Measurements from ENCODE around the gene BOC.

BOC gene

GRCh38 chr3:113268942-113269341 lies 57.6 kb downstream of the BOC start:
- H3K4me3 ChIP-seq (ENCODE audit: low read depth, low read length): no peak overlapping the region

GRCh38 chr3:113269661-113270060 lies 58.3 kb downstream of the BOC start:
- H3K4me3 ChIP-seq (ENCODE audit: low read depth, low read length): no peak overlapping the region

GRCh38 chr3:113270068-113270467 lies 58.7 kb downstream of the BOC start:
- H3K4me3 ChIP-seq (ENCODE audit: low read depth, low read length): no peak overlapping the region

GRCh38 chr3:113270786-113271185 lies 59.4 kb downstream of the BOC start:
- no peak overlapping the region for H3K4me3 ChIP-seq (ENCODE audit: low read depth, low read length)

DNA sequence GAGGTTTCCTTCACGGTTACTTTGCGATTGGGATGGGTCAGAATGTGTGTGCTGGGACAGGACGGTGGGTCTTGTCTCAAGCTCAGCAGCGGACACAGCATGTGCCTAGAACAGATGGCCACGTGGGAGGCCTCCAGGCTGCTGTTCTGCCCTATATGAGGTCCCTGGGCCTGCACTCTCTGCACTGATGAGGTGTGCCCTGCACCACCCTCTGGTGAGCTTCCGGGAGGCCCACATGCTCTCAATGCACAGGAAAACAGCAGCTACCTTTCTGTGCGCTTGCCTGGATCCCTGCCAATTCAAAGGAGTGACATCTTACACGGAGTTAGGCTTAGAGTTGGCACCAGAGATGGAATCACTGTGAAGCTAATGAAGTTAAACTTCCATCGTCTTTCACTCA lies 59.8 kb downstream of the BOC start:
- no peak overlapping the region for H3K4me3 ChIP-seq (ENCODE audit: low read depth, low read length)

GRCh38 chr3:113271594-113272384 lies 60.4 kb downstream of the BOC start:
- H3K4me3 ChIP-seq (ENCODE audit: low read depth, low read length): no peak overlapping the region

GRCh38 chr3:113272385-113272779 lies 61.0 kb downstream of the BOC start:
- H3K4me3 ChIP-seq (ENCODE audit: low read depth, low read length): no peak overlapping the region

- H3K4me3 ChIP-seq (ENCODE audit: low read depth, low read length): no peak overlapping the region
Measured at GRCh38 chr3:113273011-113273410, 61.7 kb downstream of the BOC start.

GRCh38 chr3:113273604-113274378 lies 62.4 kb downstream of the BOC start:
- no peak overlapping the region for H3K4me3 ChIP-seq (ENCODE audit: low read depth, low read length)

- H3K4me3 ChIP-seq (ENCODE audit: low read depth, low read length): no peak overlapping the region
Measured at GRCh38 chr3:113274425-113275257, 63.3 kb downstream of the BOC start.

GRCh38 chr3:113275258-113275556 lies 63.9 kb downstream of the BOC start:
- H3K4me3 ChIP-seq (ENCODE audit: low read depth, low read length): no peak overlapping the region

GRCh38 chr3:113275583-113275928 lies 64.2 kb downstream of the BOC start:
- no peak overlapping the region for H3K4me3 ChIP-seq (ENCODE audit: low read depth, low read length)

- H3K4me3 ChIP-seq (ENCODE audit: low read depth, low read length): no peak overlapping the region
Measured at GRCh38 chr3:113275929-113276750, 64.8 kb downstream of the BOC start.

GRCh38 chr3:113276751-113277080 lies 65.4 kb downstream of the BOC start:
- no peak overlapping the region for H3K4me3 ChIP-seq (ENCODE audit: low read depth, low read length)

GRCh38 chr3:113277414-113277813 lies 66.1 kb downstream of the BOC start:
- H3K4me3 ChIP-seq (ENCODE audit: low read depth, low read length): no peak overlapping the region

- no peak overlapping the region for H3K4me3 ChIP-seq (ENCODE audit: low read depth, low read length)
Measured at GRCh38 chr3:113277941-113278598, 66.7 kb downstream of the BOC start.

DNA sequence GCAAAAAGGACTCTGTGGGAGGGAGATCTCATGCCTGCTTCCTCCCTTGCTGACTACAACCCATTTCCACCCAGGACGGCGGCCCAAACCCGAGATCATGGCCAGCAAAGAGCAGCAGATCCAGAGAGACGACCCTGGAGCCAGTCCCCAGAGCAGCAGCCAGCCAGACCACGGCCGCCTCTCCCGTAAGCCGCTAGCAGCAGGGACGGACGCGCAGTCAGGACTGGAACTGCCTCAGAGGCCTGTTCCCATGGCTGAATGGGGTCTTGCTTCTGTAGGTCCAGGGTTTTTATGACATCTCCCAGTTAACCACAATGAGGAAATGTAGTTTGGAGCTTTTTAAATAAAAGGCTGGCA lies 67.2 kb downstream of the BOC start:
- H3K4me3 ChIP-seq (ENCODE audit: low read depth, low read length): no peak overlapping the region

DNA sequence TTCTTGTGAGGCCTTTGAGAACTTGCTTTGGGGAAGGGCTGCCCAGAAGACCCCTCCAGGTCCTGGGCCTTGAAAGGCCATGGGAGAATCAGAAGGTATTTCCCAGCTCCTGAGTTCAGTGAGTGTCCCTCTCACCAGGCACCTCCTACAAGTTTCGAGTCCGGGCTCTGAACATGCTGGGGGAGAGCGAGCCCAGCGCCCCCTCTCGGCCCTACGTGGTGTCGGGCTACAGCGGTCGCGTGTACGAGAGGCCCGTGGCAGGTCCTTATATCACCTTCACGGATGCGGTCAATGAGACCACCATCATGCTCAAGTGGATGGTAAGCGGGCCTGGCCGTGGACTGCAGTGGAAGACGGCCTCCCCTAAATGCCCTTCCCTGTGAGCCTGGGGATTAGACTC lies 68.3 kb downstream of the BOC start:
- no peak overlapping the region for H3K4me3 ChIP-seq (ENCODE audit: low read depth, low read length)

DNA sequence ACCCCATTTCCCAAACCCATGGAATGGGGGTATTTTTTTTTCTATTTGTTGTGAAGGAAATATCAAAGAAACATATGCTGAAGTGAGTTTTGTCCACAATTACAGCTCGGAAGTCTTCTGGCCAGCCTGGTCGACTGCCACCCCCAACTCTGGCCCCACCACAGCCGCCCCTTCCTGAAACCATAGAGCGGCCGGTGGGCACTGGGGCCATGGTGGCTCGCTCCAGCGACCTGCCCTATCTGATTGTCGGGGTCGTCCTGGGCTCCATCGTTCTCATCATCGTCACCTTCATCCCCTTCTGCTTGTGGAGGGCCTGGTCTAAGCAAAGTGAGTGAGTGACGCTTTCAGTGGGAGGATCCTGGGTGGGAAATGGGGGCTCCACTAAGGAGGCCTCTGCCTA lies 71.9 kb downstream of the BOC start:
- H3K4me3 ChIP-seq (ENCODE audit: low read depth, low read length): no peak overlapping the region

- H3K4me3 ChIP-seq (ENCODE audit: low read depth, low read length): no peak overlapping the region
Measured at GRCh38 chr3:113284453-113285050, 73.2 kb downstream of the BOC start.

All from iPS-11a (cell line).